HG03159 (cell line): ENCODE measurements around the gene TCF4.
"Not testable (repeated sequence)": the region's sequence is repeated elsewhere in the genome, so short reads cannot be mapped to it uniquely, and the experiment has no call there.

Source experiments
- ATAC-seq: cut with Tn5 transposase; IDR thresholded peaks from one replicate; pipeline ENCODE4 v1.9.1; 2021; ENCODE audit warnings: mild to moderate bottlenecking, moderate library complexity; ENCODE audit not compliant: unreplicated experiment

TCF4 gene

DNA sequence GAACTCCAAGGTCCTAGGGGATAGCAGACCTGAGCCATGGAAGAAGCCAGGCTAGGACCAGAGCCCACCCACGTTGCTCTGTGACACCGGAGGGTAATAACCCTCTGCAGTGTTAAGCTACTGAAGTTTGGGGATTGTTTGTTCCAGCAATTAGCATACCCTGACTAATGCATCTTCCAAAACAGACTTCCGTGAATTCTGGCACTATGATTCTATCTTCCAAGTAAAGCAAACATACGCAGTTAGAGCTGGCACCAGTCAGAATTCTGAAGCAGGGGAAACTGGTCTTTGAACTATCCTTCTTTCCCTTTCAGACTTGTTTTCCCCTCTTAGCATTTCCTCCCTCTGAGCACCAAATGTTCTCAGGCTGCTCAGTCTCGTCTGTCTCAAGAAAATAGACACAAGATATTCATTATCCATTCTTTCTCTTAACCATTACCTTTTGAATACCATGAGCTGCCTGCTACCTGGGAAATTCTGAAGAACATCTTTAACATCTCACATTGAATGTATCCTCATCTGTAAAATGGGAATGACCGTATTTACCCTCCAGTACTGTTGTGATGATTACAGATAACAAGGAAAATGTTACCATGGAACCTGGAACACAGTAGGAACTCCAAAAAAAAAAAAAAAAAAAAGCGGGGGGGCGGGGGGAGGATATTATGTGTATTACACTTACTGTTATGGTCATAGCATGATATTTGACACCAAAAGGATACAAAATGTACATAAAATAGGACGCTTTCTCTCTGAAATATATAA, 108.2 kb downstream of the TCF4 start:
- ATAC-seq = no peak

DNA sequence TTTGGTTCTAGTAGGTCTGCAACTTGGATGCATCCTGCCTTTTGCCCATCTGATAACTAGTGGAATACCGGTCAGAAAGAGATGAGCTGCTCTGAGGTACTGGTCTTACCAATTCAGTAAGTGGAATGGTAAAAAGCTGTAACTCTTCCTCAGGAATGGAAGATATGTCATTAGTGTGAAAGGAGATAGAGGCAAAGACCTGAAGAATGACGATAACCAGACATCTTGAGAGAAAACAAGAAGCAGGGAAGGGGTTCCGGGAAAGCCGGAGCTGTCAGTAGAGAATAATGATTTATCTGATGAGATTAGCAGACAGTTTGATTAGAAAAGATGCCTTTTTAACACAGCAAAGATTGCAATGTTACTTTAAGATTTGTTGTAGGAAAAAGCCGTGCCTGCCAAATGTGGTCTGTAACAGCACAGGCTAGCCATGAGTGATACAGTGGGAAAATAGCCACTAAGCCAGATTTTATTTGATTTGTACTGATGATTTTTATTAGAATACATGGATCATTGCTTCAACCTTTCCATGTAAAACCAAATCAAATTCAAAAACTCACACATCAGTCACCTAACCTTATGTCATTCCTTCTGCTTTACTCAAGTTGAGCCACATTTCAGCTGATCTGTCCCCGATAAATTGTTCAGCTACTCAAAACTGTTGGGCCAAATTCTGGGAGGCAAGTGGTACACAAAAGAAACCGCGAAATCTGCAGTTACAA, 110.0 kb downstream of the TCF4 start:
- ATAC-seq = no peak

DNA sequence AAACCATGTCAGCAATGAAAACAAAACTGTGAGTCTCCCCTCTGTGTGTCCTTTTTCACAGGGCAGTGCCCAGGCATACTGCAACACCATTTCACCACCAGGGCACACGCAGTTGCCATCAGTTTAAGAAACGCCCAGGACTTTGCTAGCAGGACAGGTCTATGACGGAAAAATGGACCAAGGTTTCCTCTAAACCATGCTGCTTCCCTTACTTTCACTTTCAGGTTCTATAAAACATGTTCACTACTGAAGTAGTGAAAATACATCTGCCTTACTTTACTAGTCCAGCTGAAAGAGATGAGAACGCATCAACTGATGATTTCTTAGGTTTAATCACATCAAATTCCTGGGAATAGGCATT, 110.5 kb downstream of the TCF4 start:
- ATAC-seq = peak; percentile 85

DNA sequence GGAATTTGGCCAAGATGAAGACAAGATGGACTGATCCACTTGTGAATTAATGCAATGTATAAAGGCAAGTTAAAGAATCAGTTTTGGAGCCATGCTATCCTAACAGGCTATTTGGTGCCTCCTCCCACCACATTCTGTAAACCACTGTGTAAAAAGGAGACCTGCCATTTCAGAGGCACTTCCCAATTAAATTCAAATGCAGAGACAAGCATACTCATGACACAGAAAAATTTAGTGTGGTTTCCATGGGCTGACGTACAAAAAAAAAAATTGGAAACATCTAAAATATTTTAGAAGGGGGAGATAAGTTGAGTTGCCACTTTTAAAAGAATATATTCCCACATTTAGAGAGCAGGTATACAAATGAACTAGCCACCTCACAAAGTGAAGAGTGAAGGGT, 112.1 kb downstream of the TCF4 start:
- no peak for ATAC-seq

DNA sequence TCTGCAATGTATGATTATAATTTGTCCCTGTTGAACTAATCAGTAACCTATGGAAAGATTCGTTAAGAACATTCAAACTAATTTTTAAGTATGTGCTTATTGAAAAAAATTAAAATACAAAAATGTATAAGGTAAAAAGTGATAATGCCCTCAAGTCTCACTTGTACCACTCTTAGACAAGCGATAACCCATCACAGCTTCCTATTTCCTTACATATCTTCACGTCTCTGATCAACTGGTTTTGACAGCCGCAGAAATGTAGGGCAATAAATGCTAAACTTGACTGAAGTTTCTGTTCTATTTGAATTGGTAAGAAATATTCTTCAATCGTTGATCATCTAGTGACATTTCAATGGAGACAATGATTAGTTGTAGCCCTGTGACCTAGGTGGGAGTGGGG, 112.5 kb downstream of the TCF4 start:
- no peak for ATAC-seq

DNA sequence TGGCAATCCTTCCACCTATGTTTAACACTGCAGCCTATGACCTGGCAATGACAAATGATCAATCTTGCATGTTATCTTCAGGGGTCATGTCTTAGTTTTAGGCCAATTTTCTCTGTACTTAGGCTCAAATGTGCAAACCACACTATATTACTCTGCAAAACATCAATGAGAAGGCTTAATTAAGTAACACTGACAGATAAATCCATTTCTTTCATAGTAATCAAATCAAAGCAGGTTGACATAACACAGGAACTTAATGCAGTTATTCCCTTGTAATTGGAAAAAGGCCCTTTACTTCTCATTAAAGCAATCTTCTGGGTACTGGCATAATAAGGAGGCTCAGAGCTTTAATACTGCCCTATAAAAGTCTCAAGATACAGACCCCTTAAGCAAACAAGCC, 114.4 kb downstream of the TCF4 start:
- ATAC-seq = no peak

DNA sequence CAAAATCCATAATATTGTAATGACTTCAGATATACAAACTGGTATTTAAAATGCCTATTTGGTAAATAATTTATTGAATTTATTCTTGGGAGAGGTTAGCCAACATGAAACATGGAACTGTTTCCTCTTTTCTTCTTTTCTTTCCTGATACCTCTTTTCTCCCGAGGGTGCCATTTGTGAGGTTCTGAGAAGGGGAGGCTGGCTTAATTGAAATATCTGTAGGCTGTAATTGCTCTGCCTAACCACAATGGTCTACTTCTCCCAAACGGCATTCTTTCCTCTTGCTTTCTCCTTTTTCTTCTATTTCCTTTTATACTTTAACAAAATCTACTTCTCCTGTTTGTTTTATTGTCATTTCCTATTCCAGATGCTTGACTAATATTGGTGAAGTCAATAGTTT, 114.9 kb downstream of the TCF4 start:
- ATAC-seq = no peak

DNA sequence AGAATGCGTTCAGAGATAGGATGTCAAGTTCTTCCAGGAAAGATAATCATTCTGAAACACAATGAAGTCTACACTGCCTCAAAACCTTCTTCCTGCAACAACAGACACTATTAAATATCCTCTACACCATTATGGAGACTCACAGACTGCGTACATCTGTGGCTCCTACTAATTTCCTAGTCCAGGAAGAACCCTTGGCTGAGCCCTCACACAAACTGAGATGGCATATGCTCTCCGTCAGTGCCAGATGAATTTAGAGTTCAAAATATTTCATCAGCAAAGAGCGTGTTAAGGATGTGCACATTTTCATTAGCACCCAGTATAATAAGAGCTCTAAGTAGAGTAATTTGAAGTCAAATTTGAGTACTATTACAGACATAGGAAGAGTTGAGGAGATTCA, 117.2 kb downstream of the TCF4 start:
- no peak for ATAC-seq

DNA sequence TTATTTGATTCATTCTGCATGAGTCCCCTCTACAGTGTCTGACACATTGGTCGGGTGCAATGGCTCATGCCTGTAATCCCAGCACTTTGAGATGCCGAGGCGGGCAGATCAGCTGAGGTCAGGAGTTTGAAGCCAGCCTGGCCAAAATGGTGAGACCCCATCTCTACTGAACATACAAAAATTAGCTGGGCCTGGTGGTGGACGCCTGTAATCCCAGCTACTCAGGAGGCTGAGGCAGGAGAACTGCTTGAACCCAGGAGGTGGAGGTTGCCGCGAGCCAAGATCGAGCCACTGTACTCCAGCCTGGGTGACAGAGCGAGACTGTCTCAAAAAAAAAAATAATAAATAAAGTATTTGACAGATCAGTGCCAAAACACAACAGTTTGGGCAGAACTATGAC, 118.9 kb downstream of the TCF4 start:
- ATAC-seq = not testable (repeated sequence)

DNA sequence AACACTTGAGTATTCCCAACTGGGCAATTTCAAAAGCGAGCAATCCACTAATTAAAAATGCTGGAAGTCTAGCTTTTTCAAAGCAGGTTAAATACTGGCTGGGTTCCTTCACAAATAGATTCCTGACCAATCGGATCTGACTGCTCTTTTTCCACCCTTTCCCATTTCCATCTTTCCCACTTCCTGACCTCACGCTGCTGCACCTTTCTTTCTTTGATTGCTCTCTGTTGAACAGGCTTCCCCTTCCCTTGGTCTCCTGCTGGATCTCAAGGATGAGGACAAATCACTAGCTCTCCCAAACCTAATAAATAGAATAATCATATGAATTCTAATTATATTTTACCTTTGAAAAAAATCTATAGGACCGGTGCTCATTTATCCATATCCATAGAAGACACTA, 121.2 kb downstream of the TCF4 start:
- ATAC-seq = no peak

DNA sequence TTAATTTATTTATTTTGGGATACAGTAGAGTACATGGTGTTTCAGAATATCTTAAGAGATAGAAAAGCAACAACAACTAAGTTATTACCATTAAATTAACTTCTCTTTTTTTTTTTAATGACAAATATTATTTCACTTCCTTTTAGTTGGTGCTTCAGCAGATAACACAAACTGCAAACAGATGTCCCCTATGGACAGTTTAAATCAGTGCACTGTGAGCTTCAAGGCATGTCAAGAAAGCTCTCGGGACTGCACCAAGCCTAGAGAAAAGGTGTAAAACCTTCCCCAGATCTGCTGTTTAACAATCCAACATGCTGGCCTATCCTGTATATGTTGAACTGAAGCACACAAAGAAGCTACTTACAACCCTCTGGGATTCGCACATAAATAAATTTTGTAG, 122.7 kb downstream of the TCF4 start:
- ATAC-seq = no peak

DNA sequence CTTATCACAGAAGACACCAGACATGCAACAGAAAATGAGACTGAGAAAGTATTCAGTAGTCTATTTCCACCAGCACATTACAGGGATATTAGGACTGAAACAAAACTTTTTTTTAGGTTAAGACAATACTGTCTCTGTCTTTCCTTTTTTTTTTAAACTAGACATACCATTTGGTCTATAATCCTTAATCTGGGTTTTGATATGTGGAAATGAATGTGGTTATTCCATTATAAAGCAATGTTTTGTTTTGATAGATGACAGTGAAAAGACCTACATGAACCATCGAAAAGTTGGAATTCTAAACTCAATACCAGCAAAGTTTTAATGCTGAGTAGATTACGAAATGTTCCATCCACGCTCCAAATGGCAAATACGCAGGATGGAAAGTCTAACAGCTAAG, 123.4 kb downstream of the TCF4 start:
- ATAC-seq = no peak

DNA sequence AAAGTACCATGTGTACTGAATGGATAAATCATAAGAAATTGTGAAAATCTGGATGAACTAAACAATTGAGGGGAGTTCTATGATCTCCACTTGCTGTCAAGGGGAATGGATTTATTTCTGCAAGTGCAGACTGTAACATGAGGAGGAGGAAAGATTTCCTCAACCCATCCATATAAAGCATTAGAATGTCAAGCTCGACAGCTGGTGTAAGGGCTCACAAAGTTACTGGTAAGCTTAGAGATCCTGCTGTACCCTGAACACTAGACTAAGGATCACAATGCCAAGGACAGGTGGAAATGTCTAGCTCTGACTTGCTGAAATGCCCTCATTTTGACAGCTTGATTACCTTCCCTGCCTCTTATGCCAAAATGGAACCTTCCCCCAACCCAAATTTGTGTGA, 125.3 kb downstream of the TCF4 start:
- no peak for ATAC-seq

DNA sequence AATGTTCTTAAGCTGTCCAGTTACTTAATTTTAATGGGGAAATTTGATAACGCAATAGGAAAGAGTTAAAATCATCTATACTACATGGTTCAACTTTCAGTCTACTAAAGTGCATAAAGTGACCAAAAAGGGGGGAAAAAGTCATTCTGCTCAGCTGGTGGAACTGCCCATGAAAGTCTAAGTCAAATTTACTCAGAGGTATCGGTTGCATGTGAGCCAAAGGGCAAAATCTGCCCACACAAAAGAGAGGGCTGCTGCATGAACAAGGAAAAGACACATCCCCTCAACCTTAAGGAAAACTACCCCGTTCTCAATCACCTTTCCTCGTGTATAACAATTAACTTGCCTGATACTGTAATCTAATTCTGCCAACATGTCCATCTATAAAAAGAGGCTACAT, 126.1 kb downstream of the TCF4 start:
- no peak for ATAC-seq

DNA sequence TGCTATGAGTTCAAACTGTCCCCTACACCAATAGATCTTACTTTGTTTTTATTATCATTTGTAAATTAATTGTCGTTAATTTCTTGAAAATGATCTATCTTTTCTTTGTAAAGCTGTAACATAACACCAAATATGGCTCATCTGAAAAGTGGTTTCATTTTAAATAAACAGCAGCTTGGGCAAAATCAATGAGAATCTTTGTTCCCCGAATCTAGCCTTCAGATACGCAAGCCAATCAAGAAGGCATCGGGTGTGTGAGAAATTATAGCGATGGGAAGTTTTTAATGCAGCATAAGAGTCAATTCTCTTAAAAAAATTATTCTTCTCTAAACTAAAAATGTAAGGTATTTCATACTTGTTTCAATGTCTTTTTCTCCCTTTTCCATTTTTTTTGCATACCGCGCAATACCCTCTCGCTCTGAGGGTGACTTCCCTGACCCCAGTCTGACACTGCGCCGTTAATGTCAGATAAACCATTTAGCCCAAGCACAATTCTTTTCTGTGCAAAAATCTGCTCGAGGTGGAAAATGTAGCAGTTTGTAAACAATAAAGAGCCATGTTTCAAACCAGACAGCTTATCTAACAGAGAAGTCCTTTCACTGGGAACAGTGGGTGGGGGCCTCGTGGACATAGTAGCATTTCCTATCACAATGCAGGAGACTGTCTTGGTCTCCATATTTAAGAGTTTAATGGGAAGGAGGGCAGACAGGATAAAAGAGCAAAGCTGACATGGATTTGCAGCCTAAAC, 129.4 kb downstream of the TCF4 start:
- ATAC-seq = no peak

DNA sequence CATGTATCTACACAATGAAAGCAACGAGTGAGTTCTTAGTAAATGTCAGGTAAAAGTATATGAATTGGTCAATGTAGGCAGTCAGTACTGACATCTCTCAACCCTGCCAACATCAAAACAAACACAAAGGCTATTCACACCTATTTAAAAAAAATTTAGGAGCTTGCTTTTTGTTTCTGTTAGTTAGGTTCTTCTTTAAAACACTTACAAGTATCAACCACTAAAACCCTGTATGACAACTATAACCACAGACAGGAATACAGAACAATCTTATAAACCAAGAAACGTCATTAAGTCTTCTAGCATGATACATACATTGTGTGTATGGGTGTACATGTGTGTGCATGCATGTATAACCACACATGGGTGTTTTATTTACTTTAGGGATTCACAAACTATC, 131.0 kb downstream of the TCF4 start:
- no peak for ATAC-seq

DNA sequence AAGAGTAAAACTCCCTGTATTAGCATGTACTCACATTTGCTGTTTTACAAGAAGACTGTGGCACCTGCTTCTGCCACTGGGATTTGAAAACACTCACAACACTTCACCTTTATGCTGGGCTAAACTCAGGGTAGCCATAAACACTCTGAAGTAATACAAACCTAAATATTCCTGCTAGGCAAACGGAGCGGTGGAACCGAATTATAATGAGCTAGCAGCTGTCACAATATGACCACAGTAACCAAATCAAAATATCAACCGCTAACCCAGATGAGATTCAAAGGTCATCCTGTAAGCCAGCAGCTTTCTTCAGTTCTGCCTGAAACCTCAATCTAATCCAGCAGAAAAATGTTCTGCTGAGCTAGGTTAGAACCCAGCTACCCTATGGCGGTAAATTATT, 132.1 kb downstream of the TCF4 start:
- no peak for ATAC-seq

DNA sequence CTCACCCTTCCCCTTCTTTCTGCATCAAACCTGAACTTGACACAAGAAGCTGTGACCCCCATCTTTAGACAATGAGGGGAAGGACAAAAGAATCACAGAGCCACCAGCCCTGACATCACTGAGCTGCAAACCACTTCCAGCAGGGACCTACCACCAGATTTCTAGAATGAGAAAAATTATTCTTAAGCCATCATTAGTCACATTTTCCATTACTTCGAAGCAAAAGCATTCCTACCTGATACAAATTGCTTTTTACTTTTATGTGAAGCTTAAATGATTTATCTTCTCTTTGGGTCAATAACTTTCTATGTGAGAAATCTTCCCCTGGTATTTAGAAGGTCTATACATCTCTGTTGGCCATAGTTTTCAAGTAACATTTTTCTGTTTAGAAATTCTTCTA, 134.8 kb downstream of the TCF4 start:
- no peak for ATAC-seq

DNA sequence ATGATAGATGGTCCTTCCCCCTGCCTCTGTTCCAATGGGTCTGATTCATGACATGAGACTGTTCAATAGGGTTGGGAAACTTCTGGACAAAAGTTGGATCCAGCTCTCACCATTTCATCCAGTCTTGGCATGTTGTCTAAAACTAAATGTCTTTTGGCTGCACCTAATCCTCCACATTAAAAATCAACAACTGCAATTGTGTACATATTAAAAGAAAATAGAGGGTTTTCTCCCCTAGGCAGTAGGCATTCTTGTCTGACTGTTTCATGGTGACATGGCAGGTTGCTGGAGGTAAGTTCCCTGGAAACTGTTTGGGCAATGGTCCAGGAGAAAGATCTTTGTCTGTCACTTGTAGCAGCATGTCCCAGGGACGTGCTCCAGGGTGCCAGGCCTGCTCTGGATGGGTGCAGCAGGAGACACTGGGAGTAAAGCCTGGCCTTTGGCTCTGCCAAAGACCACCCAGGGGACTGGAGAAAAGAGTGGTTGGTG, 135.8 kb downstream of the TCF4 start:
- no peak for ATAC-seq

DNA sequence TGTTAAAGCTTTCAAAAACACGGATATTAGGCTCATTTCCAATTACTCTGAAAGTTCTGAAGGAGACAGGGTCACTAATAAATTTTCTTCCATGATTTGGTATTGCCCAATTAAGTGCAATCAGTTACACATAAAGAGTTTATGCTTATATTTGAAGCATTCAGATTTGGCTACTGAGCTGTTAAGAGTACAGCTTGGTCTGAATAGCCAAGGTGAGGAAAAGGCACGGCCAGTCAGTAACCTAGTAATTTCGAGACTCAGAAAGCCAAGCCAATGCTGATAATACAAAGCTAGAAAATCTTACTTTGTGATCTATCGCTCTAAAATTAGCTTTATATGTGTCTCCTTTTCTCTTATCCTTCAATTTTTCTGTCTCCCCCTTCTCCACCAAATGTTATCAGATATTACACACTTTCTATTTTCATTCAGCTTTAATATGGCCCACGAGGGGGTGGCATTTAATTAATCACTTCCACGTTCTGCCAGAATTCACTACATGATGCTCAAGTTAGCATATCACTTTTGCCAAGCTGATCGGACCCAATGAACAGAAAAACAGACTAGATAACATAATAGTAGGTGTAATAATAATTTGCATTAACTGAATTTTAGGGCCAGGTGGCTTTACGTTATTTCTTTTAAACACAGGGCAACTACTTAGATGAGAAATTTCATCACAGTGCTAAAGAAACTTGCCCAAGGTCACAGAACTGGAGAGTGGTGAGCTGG, 138.4 kb downstream of the TCF4 start:
- ATAC-seq = no peak

DNA sequence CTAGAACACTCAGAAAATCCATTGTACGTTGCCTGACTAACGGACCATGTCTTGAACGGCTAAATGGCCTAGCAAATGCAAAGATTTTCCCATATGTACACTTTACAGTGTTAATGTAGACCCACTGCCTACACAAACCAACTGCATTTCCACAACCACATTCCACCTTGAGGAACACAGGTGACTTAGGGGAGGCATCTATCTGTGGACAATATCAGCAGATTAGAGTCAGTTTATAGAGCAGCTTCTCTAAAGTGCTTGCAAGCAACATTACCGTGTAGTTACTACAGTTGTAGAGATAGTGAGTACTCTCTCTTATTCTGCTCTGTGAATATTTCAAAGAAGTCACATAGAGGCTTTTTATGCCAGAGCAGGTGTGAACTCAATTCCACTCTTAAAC, 139.6 kb downstream of the TCF4 start:
- ATAC-seq = no peak
